Left lobe of liver (tissue), 2 donors: ENCODE data around the gene SCN4A. TPM values are rescaled to one million over a fixed set of nuclear protein-coding genes. Genes with fewer than 3 reads are reported as not detected.

Experiments used
- ATAC-seq: fragments of 200-7000 bp; cut with Tn5 transposase; one replicate; pipeline ENCODE4 v1.9.1; 2020; ENCODE audit warnings: mild to moderate bottlenecking, moderate library complexity
- DNase-seq: peaks from one replicate; pipeline ENCODE4 v3.0.0-alpha.2; 2020; ENCODE audit warnings: low spot score
- total RNA-seq: library from RNA; stranded (reverse); gene quantifications from one replicate; pipeline ENCODE4 v1.2.1, GENCODE V29; 2021
- donor health status: DM: no; HTN: no; CAD: no; lungs with moderate emphysema.
- donor health status: DM: no; HTN: yes; CAD: no.

SCN4A gene
- total RNA-seq, 1 donor from 2014 or later = 0.10 TPM

DNA sequence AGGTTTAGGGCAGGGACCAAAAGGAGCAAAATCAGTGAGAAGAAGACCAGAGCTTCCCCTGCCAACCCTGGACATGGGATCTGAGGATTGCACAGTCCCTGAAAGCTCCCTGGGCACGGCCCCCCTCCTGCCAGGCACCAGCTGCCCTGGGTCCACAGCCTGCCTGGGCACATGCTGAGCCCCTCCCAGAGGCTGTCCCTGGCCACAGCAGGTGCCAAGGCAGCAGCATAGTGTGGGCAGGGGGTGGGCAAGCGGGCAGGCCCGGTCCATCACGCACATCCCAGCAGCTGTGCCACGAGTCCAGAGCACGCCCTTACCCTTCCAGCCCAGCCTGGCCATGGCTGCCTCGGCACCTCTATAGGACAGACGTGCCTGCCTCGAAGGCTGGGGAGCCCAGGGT, 12.7 kb downstream of the SCN4A start:
- ATAC-seq (no peak), DNase-seq (no peak)

DNA sequence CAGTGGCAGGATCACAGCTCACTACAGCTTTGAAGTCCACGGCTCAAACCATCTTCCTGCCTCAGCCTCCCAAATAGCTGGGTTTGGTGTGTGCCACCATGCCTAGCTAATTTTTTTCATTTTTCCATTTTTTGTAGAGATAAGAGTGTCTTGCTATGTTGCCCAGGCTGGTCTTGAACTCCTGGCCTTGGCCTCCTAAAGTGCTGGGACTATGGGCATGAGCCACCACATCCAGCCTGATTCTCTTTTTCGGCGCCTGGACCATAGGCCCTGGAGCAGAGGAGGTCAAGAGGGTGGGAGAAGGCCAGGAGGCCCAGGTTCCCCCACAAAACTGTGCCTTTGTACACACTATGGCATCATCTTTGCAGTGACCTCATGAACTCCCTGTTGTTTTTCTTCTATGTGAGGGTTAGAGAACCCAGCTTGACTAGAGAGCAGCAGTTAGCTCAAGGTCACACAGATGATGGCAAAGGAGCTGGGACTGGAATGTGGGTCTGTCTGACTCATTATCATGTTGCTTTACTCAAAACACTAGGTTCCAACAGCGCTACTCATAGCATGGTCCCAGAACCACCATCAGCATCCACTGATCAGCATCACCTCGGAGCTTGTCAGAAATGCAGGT, 16.3 kb downstream of the SCN4A start:
- ATAC-seq = no peak
- no peak for DNase-seq

DNA sequence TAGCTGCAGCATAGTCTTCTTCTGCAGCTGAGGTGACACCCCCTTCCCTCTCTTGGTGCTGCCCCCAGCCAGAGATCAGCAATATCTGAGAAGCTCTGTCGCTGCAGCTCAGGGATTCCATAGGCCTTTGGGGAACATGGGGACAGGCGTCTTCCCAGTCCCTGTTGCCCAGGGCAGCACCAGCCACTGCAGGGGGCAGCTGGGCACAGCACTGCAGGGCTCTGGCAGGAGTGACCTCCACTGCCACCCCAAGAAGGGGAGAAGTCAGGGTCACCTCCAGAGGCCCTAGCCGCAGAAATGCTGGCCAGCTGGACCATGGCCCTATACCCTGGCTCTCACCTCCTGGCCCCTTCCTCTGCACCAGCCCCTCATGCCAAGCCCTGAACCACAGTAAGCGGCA, 16.9 kb downstream of the SCN4A start:
- ATAC-seq (no peak), DNase-seq (no peak)

DNA sequence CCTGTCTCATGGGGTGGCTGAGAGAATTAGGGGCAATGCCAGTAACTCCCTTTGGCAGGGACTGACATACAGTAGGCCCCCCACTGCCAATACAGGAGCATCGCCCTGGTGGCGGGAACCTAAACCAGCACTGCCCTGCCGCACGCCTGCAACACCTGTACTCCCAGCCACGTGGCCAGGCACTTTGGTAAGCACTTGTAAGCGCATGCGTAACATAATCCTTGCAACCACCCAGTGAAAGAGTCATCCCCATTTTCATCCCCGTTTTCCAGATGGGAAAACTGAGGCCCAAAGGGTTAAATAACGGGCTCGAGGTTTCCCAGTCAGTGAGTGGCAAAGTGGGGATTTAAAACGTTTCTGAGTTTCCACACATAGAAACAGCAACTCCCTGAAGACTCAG, 17.5 kb downstream of the SCN4A start:
- DNase-seq = no peak

DNA sequence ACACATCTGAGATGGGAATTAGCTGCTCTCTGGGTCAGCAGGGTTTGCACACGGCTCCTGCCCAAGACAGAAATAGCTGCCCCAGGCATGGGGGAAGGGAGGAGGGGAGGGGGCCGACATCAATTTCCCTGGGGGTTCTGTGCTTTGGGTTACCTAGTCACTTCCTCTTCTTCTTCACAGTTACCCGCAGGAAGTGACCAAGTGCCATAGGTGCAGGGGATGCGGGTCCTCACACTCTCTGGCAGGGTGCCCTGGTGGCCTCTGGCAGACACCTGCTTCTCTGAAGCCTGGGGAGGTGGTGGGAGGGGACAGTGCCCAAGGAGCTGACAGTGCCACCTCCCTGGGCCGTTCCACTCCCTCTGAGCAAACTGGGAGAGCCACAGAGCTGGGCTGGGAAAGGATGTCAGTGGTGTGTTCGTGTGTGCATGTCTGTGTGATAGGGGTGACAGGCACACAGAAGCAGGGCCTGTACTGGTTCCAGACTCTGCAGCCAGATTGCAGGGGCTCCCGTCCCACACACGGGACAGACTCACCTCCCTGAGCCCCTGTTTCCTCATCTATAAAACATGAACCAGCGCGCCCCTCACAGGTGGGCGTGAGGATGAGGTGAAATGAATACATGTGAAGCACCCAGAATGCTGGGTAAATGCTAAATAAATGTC, 18.2 kb downstream of the SCN4A start:
- ATAC-seq = no peak
- DNase-seq = no peak

More for the DNA sequence above, 17.5 kb downstream of the SCN4A start:
- ATAC-seq = no peak

DNA sequence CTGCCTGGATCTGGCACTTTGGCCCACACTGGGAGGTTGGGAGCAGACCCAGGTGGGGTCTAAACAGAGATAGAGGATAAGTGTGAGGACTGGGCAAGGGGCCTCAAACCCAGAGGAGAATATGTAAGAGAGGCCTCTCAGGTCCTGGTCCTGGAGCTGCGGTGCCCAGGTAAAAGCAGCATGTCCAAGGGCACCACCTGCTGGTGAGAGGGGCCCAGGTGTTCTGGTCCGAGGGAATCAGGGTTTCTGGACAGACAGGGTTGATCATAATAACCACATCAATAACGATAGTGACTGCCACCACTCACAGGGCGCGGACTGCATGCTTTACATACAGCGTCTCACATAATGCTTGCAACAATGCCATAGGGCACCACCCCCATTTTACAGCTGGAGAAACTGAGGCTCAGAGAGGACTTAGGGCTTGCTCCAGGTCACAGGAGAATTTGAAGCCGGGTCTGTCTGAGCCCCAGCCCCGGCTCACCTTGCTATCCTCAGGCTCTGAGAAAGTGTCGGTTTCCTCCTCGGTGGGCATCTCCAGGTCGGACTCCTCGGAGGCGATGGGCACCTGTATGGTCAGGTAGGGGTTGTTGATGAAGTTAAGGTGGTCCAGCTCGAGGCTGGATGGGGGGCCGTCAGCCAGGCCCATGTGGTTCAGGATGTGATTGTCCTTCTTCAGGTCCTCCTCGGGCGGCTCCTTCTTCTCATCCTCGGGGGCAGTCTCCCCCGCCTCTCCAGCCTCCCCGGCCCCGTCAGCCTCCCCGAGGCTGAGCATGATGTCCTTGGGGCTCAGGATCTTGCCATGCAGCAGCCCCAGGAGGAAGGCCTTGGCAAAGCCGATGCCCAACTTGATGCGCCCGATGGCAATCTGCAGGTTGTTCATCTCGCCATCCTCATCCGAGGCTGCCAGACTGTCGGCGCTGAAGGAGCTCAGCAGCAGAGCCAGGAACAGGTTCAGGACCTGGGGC, 21.5 kb downstream of the SCN4A start:
- peak; percentile 81 for ATAC-seq

DNA sequence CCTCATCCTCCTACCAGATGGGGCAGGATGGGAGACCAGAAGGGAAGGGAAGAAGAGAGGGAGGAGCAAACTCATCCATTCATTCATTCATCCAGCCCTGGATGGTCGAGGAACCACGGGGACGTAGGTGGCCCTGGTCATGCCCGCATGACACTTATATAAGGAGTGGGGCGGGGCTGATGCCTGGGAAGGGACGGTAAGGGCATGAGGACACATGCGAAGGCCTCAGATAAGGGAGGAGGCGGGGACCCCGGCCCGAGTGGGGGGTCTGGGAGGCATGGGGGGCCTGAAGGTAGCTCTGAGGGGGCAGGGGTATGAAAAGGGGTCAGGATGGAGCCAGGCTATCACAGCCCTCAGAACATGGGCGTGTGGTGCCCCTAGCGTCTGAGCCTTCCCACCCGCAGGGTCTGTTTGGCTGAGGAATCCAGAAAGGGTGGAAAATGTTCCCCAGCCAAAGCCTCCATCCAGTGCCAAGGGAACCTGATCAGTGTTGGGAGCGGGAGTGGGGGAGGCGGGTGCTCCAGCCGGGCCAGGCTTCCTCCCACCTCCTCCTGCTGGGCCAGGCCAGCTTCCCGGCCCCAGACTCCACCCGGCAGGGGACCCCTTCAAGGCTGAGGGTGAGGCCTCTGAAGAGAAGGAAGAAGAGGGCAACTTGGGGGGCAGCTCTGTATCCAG, 23.0 kb downstream of the SCN4A start:
- ATAC-seq (no peak), DNase-seq (no peak)

More for the DNA sequence above, 21.5 kb downstream of the SCN4A start:
- peak; percentile 60 for DNase-seq

DNA sequence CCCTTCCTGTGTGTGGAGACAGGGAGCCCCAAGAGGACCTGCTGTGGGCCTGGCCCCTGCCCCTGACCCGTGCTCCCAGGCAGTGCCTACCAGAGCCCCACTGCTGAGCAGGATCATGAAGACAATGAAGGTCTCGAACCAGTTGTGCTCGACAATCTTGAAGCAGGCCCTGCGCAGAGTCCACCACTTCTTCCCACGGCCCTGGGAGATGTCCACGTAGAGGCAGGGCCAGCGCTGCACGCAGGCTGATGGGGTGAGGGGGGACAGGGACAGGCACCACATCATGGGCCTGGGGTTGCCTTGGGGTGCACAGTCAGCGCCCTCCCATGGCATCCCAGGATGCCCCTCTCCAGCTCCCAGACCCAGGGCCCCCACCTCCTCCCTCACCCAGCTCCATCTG, 24.2 kb downstream of the SCN4A start:
- DNase-seq (no peak), ATAC-seq (no peak)

DNA sequence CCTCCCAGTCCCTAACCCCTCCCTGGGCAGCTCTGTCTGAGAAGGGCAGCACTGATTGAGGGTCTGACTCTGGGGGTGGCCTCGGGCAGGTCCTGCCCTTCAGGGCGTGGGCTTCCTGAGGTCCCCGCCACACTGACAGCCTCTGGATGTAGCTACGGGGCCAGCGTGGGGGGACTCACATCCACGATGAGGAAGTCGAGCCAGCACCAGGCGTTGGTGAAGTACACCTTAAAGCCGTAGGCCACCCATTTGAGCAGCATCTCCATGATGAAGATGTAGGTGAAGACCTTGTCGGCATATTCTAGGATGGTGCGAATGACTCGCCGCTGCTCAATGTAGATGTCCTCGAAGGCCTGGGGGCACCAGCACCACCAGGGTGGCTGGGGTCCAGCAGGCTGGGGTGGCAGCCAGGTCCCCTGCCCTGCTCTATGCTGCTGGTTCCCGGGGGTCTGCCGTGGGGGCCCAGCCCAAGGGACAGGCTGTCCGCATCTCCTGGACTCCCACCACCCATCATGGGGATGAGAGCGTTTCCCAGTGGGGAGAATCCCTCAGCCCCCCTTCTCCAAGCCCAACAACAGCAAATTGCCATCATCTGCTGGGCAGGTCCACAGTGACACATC, 24.9 kb downstream of the SCN4A start:
- no peak for ATAC-seq
- DNase-seq = no peak

DNA sequence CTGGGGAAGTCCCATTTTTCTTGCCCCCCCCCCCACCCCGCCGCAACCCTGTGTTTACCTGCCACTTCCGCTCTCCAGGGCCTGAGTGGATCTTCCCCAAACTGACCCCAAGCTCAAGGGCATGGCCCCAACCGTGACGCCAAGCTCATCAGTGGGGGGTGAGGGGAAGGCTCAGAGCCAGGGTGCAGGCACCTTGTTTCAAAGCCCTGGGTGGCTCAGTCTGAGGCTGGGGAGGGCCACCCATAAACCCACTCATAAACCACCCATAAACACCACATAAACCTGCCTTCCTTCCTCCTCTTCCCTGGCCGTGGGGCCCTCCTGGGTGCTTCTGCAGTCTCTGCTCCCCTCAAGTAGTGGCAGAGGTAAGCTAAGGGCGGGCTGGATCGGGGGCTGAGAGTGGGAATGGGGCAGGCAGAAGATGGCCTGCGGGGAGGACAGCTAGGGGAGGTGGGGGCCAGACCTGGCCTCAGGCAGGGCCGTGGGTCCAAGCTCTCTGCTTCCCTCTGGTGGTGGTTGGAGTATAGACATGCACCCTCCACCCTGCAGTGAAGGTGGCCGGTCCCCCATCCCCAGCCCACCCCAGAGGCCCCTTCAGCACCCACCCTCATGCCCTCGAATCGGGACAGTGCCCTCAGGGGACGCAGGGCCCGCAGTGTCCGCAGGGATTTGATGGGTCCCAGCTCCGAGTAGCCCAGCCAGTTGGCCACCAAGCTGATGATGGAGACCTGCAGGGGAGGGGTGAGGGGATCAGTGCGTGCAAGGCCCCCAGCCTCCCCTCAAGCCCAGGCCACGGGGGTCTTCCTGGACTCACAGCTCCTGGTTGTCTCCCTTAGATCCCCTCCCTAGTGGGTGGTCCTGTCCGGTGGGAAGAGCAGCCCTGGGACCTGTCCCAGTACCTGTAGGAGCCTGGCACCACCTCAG, 26.0 kb downstream of the SCN4A start:
- DNase-seq (no peak), ATAC-seq (peak; percentile 83)

DNA sequence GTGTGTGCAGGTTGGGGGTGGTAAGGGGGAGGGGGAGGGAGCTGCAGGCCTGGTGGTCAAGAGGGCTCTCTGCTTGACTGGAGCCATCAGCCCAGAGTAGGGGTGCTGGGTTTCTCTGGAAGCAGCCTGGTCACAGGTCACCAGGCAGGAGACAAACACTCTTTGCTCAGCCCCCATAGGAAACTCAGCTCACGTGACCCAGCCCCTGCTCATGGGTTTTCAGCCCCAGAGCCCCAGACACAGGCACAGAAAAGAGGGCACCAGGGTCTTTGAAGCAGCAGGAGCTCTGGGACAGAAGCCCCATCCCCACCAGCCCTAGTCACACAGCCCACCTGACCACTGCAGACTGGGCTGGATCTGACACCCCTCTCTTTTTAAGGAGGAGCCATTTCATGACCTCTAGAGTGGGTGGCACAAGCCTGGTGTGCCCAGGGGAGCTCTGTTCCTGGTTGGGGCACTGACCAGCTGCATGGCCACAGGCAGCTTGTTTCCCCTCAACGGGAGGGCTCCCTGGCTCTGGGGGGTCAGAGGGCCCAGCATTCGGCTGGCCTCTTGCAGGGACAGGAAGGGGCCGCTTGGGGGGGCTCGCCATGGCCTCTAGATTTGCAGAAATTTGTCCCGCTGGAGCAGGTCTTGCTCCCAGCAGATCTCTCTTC, 26.8 kb downstream of the SCN4A start:
- no peak for ATAC-seq

DNA sequence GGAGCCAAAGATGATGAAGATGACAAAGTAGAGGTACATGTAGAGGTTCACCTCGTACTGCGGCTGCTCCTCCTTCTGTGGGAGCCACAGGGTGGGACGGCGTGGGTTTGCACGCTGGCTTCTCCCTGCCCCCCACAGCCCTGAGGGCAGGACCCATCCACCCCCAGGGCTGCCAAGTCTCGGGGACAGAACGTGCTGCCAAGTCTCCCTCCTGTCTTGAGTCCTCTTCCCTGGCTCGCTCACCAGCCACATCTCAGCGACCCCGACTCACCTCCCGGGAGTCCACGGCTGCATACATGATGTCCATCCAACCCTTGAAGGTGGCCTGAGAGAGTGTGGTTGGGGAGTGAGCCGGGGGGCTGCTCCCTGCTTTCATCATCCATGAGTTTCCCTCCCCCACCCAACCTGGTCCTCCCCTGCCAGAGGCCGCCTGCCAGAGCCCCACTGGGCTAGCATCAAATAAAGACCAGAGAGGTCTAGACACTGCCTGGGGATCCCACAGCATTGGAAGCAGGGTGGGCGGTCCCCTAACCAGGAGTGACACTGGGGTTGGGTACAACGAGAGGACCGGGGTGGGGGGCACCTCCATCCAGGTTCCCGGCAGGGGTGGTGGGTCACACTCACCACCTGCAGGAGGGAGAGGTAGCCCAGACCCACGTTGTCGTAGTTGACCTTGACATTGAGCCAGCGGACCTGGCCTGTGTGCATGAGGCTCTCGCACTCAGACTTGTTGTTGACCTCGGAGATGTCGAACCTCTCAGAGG, 27.8 kb downstream of the SCN4A start:
- ATAC-seq (no peak), DNase-seq (no peak)

More for the DNA sequence above, 26.8 kb downstream of the SCN4A start:
- DNase-seq = no peak

DNA sequence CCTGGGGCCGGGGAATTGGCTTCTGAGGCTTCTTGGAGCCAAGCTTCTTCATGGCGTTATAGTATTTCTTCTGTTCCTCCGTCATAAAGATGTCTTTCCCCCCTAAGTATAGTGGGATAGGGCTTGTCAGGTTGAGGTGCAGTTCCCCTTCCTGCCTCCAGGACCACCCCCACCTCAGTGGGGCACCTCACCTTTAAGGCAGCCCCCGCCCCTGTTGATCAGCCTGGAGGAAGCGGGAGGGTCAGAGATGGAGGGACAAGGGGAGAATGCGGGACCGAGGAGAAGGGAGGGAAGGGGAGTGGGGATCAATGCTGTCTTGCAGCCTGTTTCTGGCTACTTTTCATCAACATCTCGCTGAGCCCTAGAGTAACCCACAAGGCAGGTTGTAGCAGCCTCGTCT, 29.0 kb downstream of the SCN4A start:
- no peak for DNase-seq
- no peak for ATAC-seq

DNA sequence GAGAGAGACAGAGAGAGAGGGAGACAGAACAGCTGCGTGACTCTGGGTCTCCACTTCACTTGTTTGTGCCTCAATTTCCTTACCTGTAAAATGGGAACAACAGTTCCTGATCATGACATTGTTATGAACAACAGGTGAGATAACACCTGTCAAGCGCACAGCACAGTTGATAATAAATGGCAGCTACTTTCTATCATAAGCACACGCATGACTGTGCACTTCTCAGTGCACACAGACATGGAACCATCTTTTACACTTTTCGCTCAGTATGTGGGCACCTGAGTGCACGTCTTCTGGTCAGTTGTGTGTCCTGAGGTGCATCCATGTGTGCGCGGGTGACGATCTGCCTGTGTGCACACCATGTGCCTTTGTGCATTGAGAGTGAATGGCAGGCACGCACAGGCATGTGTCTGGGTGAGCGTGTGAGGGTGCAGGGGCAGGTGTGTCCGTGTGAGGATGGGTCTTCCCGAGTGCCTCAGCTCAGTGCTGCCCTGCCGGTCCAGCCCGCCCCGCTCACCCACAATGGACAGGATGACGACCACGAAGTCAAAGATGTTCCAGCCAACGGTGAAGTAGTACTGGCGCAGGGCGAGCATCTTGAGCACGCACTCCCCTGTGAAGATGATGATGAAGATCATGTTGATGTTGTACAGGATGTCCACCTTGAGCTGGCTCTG, 30.3 kb downstream of the SCN4A start:
- DNase-seq (no peak), ATAC-seq (no peak)

DNA sequence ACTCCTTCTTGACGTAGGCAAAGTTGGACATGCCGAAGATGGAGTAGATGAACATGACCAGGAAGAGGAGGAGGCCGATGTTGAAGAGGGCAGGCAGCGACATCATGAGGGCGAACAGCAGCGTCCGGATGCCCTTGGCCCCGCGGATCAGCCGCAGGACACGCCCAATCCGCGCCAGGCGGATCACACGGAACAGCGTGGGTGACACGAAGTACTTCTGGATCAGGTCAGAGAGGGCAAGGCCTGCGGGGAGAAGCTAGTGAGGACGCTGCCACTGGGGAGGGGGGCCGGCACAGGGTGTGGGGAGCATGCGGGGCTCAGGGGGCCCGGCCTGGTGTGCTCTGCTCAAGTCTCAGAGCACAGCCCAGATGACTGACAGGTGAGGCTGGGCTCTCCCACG, 31.0 kb downstream of the SCN4A start:
- ATAC-seq (no peak), DNase-seq (no peak)

DNA sequence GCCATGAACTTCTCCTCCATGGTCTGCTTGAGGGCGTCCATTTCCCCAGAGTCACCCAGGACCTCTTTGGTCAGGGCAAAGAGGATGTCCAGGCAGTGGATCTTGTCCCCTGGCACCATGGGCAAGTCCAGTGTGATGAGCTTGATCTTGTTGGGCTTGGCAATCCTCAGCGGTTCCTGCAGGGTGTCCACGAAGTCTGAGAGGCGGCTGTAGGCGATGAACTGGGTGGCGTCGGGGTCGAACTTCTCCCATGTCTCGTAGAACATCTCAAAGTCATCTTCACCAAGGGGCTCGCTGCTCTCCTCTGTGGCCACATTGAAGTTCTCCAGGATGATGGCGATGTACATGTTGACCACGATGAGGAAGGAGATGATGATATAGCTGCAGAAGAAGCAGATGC, 31.6 kb downstream of the SCN4A start:
- DNase-seq = no peak
- ATAC-seq = no peak

DNA sequence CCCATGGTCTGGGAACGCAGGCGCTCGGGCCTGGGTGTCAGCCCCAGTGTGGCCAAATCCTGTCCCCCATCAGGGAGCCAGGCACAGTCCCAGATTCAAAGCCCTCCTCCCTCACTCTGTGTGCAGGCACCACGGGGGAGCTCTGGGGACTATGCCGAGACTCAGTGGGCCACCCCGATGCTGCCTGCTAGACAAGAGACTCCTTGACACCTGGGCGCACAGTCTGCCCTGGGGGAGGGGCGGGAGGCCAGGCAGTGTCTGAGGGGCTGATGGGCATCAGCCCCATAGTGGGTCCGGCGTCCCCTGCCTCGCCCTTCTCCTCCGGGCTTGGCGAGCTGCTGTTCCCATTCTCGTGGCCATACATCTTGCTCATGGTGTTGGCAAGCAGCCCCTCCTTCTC, 32.1 kb downstream of the SCN4A start:
- no peak for DNase-seq
- no peak for ATAC-seq

DNA sequence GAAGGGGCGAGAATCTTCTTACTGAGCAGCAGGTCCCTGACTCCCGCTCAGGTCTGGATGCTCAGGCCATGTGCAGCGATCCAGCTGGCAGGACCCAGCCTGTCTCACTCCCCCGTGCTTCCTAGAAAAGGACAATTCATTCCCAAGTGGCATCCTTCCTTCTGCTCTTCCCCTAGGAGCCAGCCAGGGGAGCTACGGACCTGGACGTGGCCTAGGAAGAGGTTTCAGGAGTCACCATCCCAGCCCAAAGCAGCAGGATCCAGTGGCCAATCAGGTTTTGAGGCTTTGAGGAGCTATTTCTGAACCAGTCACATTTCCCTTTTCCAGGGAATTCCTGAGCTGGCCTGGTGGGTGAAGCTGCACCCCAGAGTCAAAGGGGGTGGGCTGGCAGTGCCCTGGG, 32.8 kb downstream of the SCN4A start:
- DNase-seq (no peak), ATAC-seq (no peak)
